GM20000 (cell line): ENCODE data around the gene ROR1.

Experiments
- DNase-seq: peaks from one replicate; pipeline ENCODE4 v3.0.0; 2012; ENCODE audit warnings: low spot score
- TF ChIP-seq, protein P1 (sequence below): IDR thresholded peaks from 2 replicates; pipeline ENCODE4 v1.5.1; 2012; ENCODE audit warnings: mild to moderate bottlenecking, control low read depth; ENCODE audit errors: extremely low read depth, missing control alignments

Gene ROR1

DNA sequence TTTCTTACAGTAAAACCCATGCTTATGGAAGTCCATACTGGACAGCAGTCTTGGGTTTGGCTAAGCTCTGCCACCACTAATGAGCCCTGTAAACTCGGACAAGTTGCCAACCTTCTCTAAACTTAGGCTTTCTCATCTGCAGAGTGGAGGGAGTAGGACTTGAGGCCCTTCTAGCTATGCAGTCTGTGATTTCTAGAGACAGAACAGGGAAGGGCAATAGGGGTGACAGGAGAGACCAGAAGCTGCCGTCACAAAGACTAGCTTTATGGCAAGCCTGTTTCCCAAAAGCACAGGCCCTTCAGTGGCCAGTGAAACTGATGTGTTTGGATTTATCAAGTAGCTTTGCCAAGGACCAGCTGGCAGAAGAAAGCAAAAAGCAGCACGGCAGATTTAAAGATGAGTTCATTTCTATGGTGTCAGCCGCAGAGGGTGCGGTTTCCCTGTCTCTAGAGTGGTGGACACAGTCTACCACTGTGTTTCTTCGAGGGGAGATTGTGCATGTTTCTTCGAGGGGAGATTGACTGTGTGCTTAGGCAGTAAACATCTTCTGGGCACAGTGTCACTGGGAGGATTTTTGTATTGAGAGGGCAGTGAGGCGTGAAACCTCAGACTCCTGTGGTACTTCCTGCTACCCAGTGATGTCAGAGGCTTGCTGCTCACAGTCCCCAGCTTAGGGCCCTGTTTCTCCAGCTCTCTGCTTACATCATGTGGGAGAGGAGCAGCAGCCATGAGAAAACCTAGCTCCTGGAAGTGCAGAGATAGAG lies 119.0 kb downstream of the ROR1 start:
- TF ChIP-seq, protein P1, sequence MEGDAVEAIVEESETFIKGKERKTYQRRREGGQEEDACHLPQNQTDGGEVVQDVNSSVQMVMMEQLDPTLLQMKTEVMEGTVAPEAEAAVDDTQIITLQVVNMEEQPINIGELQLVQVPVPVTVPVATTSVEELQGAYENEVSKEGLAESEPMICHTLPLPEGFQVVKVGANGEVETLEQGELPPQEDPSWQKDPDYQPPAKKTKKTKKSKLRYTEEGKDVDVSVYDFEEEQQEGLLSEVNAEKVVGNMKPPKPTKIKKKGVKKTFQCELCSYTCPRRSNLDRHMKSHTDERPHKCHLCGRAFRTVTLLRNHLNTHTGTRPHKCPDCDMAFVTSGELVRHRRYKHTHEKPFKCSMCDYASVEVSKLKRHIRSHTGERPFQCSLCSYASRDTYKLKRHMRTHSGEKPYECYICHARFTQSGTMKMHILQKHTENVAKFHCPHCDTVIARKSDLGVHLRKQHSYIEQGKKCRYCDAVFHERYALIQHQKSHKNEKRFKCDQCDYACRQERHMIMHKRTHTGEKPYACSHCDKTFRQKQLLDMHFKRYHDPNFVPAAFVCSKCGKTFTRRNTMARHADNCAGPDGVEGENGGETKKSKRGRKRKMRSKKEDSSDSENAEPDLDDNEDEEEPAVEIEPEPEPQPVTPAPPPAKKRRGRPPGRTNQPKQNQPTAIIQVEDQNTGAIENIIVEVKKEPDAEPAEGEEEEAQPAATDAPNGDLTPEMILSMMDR = no peak
- DNase-seq = peak; percentile 43

- DNase-seq = no peak
- TF ChIP-seq, protein P1 = no peak
Observed at GRCh38 chr1:63893976-63894375, 120.2 kb downstream of the ROR1 start.

- DNase-seq = no peak
- TF ChIP-seq, protein P1 = no peak
Observed at GRCh38 chr1:63894627-63895265, 120.9 kb downstream of the ROR1 start.

GRCh38 chr1:63896755-63897154 lies 122.9 kb downstream of the ROR1 start:
- TF ChIP-seq, protein P1 = no peak
- no peak for DNase-seq

DNA sequence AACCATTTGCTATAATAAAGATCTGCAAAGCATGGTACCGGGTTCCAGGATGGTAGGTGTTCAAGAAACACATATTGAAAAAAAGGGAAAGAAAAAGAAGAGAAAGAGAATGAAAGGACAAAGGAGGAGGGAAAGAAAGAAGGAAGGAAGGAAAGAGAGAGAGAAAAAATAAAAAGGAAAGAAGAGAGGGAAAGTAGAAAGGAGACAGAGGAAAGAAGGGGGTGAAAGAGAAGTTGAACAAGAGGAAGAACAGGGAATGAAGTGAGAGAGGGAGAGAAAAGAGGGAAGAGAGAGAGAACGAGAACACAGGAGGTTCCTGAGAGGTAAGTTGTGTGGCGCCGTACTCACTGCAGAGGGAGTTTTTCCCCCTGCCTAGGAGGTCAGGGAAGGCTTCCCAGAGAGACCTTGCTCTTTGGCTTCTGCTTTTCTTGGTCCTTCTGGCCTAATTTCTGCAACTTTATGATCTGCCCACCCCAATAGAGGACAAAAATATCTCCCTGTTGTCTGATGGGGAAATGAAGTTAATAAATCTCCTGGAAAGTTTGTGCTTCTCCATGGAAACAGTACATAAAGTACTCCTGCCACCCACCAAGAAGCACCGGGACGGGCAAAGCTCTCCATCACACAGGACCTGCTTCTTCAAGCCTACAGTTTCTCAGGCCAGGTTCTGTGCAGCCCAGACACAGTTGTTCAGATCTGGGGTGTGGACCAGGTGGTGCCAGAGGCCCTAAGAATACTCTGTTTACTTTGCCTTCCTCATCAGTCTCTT lies 124.8 kb downstream of the ROR1 start:
- TF ChIP-seq, protein P1 = no peak
- no peak for DNase-seq

DNA sequence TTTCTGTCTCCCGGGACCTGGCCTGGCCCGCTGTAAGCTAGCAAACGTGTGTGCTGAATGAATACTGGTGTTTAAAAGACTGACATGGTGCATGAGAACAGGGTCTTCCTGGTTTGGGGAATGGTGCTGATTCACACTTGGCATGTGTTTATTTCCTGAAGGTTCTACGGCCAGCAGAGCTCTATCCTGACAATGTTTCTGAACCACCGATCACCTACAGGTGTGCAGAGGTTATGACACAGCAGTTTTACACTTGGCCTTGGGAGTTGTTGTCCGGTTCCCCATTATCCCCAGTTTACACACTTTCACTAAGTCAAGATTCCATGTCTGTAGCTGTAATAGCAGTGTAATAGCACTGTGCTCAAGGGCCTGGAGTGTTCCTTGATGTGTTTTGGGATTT lies 127.3 kb downstream of the ROR1 start:
- no peak for DNase-seq

More for the DNA sequence above, 127.3 kb downstream of the ROR1 start:
- TF ChIP-seq, protein P1 = no peak
